GM23248 (cell line): ENCODE measurements around the gene PCYT2. TPM values are rescaled to one million over a fixed set of nuclear protein-coding genes. Genes with fewer than 3 reads are reported as not detected.

Experiments
- DNase-seq: peaks from one replicate; pipeline ENCODE4 v3.0.0-alpha.2; 2015
- H2AFZ ChIP-seq: fragments of 200-600 bp; sonication (generic); 2 replicates; pipeline ENCODE4 v1.6.1; 2016; ENCODE audit warnings: antibody characterized with exemption
- H3F3A ChIP-seq: fragments of 200-600 bp; sonication (generic); 2 replicates; pipeline ENCODE4 v1.6.1; 2016; ENCODE audit warnings: mild to moderate bottlenecking, antibody characterized with exemption, mixed run types; ENCODE audit not compliant: insufficient read depth
- H3K27ac ChIP-seq: fragments of 200-600 bp; sonication (generic); 2 replicates; pipeline ENCODE4 v1.5.1; 2016; ENCODE audit warnings: mild to moderate bottlenecking
- H3K27me3 ChIP-seq: fragments of 200-600 bp; sonication (generic); replicated peaks from 2 replicates; pipeline ENCODE4 v1.6.1; 2016; ENCODE audit warnings: mild to moderate bottlenecking; ENCODE audit not compliant: insufficient read depth
- H3K36me3 ChIP-seq: fragments of 200-600 bp; sonication (generic); 2 replicates; pipeline ENCODE4 v1.6.1; 2016; ENCODE audit warnings: low read depth, mild to moderate bottlenecking
- H3K4me1 ChIP-seq: fragments of 200-600 bp; sonication (generic); 2 replicates; pipeline ENCODE4 v1.6.1; 2016; ENCODE audit warnings: mild to moderate bottlenecking; ENCODE audit not compliant: insufficient read depth
- H3K4me2 ChIP-seq: fragments of 200-600 bp; sonication (generic); one replicate; pipeline ENCODE4 v1.6.1; 2016; ENCODE audit warnings: mild to moderate bottlenecking; ENCODE audit not compliant: unreplicated experiment
- H3K4me3 ChIP-seq: fragments of 200-600 bp; sonication (generic); 2 replicates; pipeline ENCODE4 v1.5.1; 2016; ENCODE audit warnings: mild to moderate bottlenecking
- H3K79me2 ChIP-seq: fragments of 200-600 bp; sonication (generic); 2 replicates; pipeline ENCODE4 v1.6.1; 2016; ENCODE audit warnings: mild to moderate bottlenecking; ENCODE audit not compliant: insufficient read depth
- H3K9ac ChIP-seq: fragments of 200-600 bp; sonication (generic); 2 replicates; pipeline ENCODE4 v1.6.1; 2016; ENCODE audit warnings: mild to moderate bottlenecking
- H3K9me2 ChIP-seq: fragments of 200-600 bp; sonication (generic); 2 replicates; pipeline ENCODE4 v1.6.1; 2016; ENCODE audit warnings: mixed run types, mild to moderate bottlenecking, moderate library complexity; ENCODE audit not compliant: insufficient read depth
- H3K9me3 ChIP-seq: fragments of 200-600 bp; sonication (generic); one replicate; pipeline ENCODE4 v1.6.1; 2017; ENCODE audit warnings: low read depth
- H4K20me1 ChIP-seq: fragments of 200-600 bp; sonication (generic); 2 replicates; pipeline ENCODE4 v1.6.0; 2016; ENCODE audit not compliant: insufficient read depth
- EZH2 ChIP-seq: fragments of 200-600 bp; sonication (generic); IDR thresholded peaks from 2 replicates; pipeline ENCODE4 v1.6.1; 2018; ENCODE audit warnings: antibody characterized with exemption, mild to moderate bottlenecking; ENCODE audit not compliant: insufficient read depth, poor library complexity, severe bottlenecking
- EZH2phosphoT487 ChIP-seq: fragments of 200-600 bp; sonication (generic); IDR thresholded peaks from 2 replicates; pipeline ENCODE4 v1.6.1; 2018; ENCODE audit warnings: antibody characterized with exemption, moderate library complexity, mild to moderate bottlenecking, low read depth; ENCODE audit not compliant: insufficient read depth
- WGBS, 2 experiments: methylation state at CpG; one replicate each; pipeline ENCODE4 v1.1.6; 2015 to 2017; ENCODE audit warnings: low lambda C conversion rate in 2 of 2, low coverage in 1 of 2; ENCODE audit errors: missing lambda C conversion rate in 2 of 2; 5-methylcytosine and 5-hydroxymethylcytosine counted together
- in situ Hi-C: fragments of 300-500 bp; cut with MboI; formaldehyde crosslinking; loops from 2 replicates; pipeline ENCODE4 v1.15.0; 2020
- polyA plus RNA-seq: library from polyadenylated mRNA; unstranded; fragments of >200 nt; fragmentation: Nextera tagmentation; extraction: Ambion mirVana; gene quantifications from 2 replicates; pipeline ENCODE4 v1.2.1, GENCODE V29; 2016
- total RNA-seq: library from RNA; depleted of rRNA; stranded (reverse); fragments of >200 nt; shearing (Covaris generic); gene quantifications from 2 replicates; pipeline ENCODE4 v1.2.3, GENCODE V29; 2014

Gene PCYT2
- total and polyA plus RNA-seq, 2 experiments from 2014 or later: 25.6 to 36.9 TPM

DNA sequence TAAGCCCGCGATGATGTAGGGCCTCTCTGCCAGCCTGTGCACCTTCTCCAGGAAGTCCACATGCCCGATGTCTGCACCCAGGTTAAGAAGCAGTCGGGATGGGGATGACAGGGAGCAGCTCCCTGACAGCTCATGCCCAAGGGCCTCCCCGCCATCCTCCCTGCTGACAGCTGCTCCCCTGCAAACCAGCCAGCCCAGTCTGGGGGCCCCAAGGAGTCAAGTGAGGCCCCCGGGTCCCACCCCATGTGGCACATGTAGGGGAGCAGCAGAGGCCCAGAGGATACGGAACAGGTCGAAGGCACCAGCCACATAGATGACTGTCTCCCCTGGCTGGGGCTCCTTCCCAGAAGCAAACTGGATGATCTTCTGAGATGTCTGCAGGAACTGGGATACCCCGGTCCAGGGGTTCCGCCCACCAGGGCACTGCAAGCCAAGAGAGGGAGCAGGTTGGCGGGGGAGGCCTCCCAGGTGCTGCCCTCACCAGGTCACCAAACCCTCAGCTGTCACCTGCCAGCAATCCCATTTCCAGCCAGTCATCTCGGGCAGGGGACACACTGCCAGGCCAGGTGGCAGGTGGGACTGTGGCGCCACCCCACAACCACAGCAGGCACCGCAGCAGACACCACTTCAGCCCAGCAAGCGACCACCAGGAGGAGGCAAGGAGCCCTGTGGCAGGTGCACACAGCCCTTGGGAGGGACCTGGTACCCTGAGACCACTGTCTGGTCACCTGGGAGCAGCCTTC is 4.6 kb downstream of the PCYT2 start:
- WGBS, 2 experiments: 88% methylated on average over 14 to 15 of the region's 15 CpGs
- Histone ChIP-seq H3K9me3 (no peaks in the 10 kb centered on the region), H3K27me3 (no peaks in the 10 kb centered on the region), H3K4me1 (peaks cover 4% of the 10 kb centered on the region; the same call in 1 of the 2 replicates), H3K4me3 (no peak overlapping the region), H2AFZ (no peak overlapping the region), H3K9ac (no peak overlapping the region), H3K79me2 (no peaks in the 10 kb centered on the region), H3K9me2 (no peaks in the 10 kb centered on the region), H3K36me3 (no peaks in the 10 kb centered on the region), H3K4me2 (no peak overlapping the region), H3K27ac (no peak overlapping the region), H3F3A (no peaks in the 10 kb centered on the region), H4K20me1 (no peaks in the 10 kb centered on the region)
- TF ChIP-seq EZH2 (no peak), EZH2phosphoT487 (no peak)
- in situ Hi-C loops: no loop called here
- no peak for DNase-seq

GRCh38 chr17:81905993-81906392 is 5.2 kb downstream of the PCYT2 start:
- H3K4me1 ChIP-seq: peaks cover 4% of the 10 kb centered on the region; the same call in 1 of the 2 replicates
- in situ Hi-C loops: no loop called here
- DNase-seq: no peak
- H3K9ac ChIP-seq: no peak overlapping the region
- H3K36me3 ChIP-seq: no peaks in the 10 kb centered on the region
- H3K4me3 ChIP-seq: no peak overlapping the region
- no peaks in the 10 kb centered on the region for H3K79me2 ChIP-seq
- H2AFZ ChIP-seq: no peak overlapping the region
- 85 to 92% methylated on average over 10 of the region's 10 CpGs for WGBS, 2 experiments
- H3F3A ChIP-seq: no peaks in the 10 kb centered on the region
- H4K20me1 ChIP-seq: no peaks in the 10 kb centered on the region
- no peaks in the 10 kb centered on the region for H3K9me3 ChIP-seq
- TF ChIP-seq EZH2 (no peak), EZH2phosphoT487 (no peak)
- no peaks in the 10 kb centered on the region for H3K9me2 ChIP-seq
- no peak overlapping the region for H3K27ac ChIP-seq
- H3K27me3 ChIP-seq: no peaks in the 10 kb centered on the region
- H3K4me2 ChIP-seq: no peak overlapping the region

DNA sequence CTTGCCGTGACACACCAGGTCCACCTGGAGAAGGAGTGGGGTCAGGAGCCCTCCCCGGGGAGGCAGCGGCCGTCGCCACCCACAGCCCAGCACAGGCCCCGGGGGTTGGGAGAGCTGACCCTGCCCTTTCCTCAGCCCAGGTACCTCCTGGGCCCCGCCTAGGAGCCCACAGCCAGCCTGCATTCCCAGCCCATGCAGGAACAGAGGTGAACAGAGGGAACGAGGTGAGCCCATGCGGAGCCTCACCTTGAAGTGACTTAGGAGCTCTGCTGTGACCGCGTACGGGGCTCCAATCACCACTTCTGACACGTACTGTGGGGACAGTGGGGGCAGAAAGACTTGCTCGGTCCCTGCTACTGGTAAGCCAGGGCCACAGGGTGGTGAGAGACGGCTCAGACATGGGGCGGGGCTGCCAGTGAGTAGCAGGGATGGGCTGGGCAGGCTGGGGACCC is 5.7 kb downstream of the PCYT2 start:
- Histone ChIP-seq H3K9ac (no peak overlapping the region), H3K4me3 (no peak overlapping the region), H3K27ac (no peak overlapping the region), H3F3A (peaks cover under 1% of the 10 kb centered on the region), H3K9me2 (no peaks in the 10 kb centered on the region), H2AFZ (no peak overlapping the region), H3K27me3 (no peaks in the 10 kb centered on the region), H3K4me1 (peaks cover 3% of the 10 kb centered on the region; the same call in 1 of the 2 replicates), H3K4me2 (no peak overlapping the region), H3K79me2 (no peaks in the 10 kb centered on the region), H4K20me1 (no peaks in the 10 kb centered on the region), H3K9me3 (no peaks in the 10 kb centered on the region), H3K36me3 (no peaks in the 10 kb centered on the region)
- no peak for TF ChIP-seq EZH2phosphoT487
- no peak for DNase-seq
- WGBS, 2 experiments: 90 to 91% methylated on average over 16 of the region's 16 CpGs
- in situ Hi-C loops: no loop called here

DNA sequence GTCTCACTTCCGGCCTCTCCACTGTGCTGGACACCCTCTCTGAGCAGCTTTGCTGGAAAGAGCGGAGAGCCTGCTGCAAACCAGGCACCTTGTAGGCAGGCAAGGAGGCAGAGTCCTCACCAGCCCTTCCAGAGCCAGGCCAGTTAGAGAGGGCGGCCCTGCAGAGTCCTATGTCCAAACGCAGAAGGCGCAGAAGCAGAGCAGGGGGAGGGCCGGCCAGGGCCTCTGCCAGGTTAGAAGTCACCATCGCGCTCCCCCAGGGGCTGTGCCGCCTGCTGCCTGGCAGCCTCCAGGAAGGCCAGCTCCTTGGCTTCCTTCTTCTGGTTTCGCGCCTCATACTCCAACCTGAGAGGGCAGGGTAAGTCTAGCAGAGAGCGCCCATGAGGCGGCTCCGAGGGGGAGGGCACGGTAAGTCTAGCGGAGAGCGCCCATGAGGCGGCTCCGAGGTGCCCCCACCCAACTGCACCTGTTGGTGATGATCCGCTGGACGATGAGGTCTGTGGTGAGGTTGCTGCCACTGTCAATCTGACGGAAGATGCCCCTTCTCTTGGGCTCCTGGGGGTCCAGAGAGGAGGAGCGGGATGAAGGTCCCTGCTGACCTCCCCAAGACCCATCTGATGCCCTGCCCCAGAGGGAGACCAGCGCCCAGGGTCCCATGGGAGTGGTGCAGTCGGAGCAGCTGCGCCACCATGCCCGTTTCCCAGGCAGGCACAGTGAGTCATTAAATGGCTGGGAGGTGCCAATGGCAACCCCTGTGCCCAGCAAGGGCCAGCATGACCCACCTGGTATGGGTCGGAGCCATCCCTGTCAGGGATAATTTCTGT is 6.4 kb downstream of the PCYT2 start:
- no peak overlapping the region for H3K4me2 ChIP-seq
- peaks cover 7% of the 10 kb centered on the region for H3F3A ChIP-seq
- H4K20me1 ChIP-seq: no peaks in the 10 kb centered on the region
- H3K79me2 ChIP-seq: no peaks in the 10 kb centered on the region
- no peaks in the 10 kb centered on the region for H3K36me3 ChIP-seq
- no peak overlapping the region for H3K9ac ChIP-seq
- TF ChIP-seq EZH2phosphoT487 (no peak), EZH2 (no peak)
- H3K4me1 ChIP-seq: no peaks in the 10 kb centered on the region
- no peaks in the 10 kb centered on the region for H3K9me3 ChIP-seq
- H2AFZ ChIP-seq: no peak overlapping the region
- no peaks in the 10 kb centered on the region for H3K27me3 ChIP-seq
- no peak overlapping the region for H3K27ac ChIP-seq
- in situ Hi-C loops: no loop called here
- no peaks in the 10 kb centered on the region for H3K9me2 ChIP-seq
- WGBS, 2 experiments: 90 to 91% methylated on average over 25 to 28 of the region's 28 CpGs
- no peak for DNase-seq
- H3K4me3 ChIP-seq: no peak overlapping the region
